ENCODE data around the gene XYLT1.

Gene XYLT1

GRCh38 chr16:17067882-17068281 lies 402.9 kb downstream of the XYLT1 start:
- no peak for DNase-seq

- peak; percentile 6 for DNase-seq
These were observed 407.3 kb downstream of the XYLT1 start for GRCh38 chr16:17063201-17064139.

- no peak for DNase-seq
These were observed 408.1 kb downstream of the XYLT1 start for GRCh38 chr16:17062676-17063075.

- no peak for DNase-seq
These were observed 409.4 kb downstream of the XYLT1 start for GRCh38 chr16:17061326-17061725.

- DNase-seq = no peak
These were observed 412.3 kb downstream of the XYLT1 start for GRCh38 chr16:17058471-17058870.

GRCh38 chr16:17056666-17057065 lies 414.1 kb downstream of the XYLT1 start:
- no peak for DNase-seq

- DNase-seq = no peak
These were observed 417.1 kb downstream of the XYLT1 start for GRCh38 chr16:17053536-17054160.
